Neural cell (in vitro differentiated cells): ENCODE data around the gene KLHDC9.
"Not testable (repeated sequence)": the region's sequence is repeated elsewhere in the genome, so short reads cannot be mapped to it uniquely, and the experiment has no call there.

Experiments used
- CTCF ChIP-seq: fragments of 450-650 bp; IDR thresholded peaks from 2 replicates; pipeline ENCODE4 v1.5.1; 2014; ENCODE audit warnings: antibody characterized with exemption, mild to moderate bottlenecking, moderate library complexity; ENCODE audit not compliant: poor library complexity, severe bottlenecking
- POLR2AphosphoS5 ChIP-seq: IDR thresholded peaks from 2 replicates; pipeline ENCODE4 v1.6.1; 2012

GRCh38 chr1:161065681-161066080 lies 32.5 kb upstream of the KLHDC9 start:
- TF ChIP-seq CTCF, POLR2AphosphoS5: not testable (repeated sequence)
